Globus pallidus (tissue), 1 donor: ENCODE measurements around the gene KLHL35.

Experiments used
- DNase-seq: peaks from one replicate; pipeline ENCODE4 v3.0.0-alpha.2; 2015; ENCODE audit warnings: low spot score

Gene KLHL35

DNA sequence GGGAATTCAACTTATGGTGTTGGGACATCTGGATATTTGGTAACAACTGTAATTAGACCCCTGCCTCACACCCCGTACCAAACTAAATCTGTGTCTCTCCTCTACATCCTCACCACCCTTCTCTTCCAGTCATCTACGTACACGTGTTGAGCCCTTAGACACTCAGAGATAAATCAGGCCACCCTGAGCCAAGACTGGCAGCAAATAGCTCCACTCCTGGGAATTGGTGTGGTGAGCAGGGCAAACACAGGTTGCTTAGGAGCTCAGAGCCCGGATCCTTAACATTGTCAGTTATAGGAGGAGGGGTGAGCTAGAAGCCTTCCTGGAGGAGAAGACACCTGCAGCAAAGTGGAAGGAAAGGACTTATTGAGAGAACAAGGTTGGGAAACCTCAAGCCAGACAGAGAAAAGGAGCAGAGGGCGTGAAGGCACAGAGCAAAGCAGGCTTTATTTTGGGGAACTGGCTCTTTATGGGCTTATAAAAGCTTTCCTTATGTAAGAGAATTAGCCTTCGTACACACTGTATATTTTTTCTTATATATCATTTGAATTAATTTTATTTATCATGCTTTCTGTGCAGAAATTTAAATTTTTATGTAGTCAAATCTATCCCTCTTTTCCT, 36.9 kb upstream of the KLHL35 start:
- DNase-seq = no peak

DNA sequence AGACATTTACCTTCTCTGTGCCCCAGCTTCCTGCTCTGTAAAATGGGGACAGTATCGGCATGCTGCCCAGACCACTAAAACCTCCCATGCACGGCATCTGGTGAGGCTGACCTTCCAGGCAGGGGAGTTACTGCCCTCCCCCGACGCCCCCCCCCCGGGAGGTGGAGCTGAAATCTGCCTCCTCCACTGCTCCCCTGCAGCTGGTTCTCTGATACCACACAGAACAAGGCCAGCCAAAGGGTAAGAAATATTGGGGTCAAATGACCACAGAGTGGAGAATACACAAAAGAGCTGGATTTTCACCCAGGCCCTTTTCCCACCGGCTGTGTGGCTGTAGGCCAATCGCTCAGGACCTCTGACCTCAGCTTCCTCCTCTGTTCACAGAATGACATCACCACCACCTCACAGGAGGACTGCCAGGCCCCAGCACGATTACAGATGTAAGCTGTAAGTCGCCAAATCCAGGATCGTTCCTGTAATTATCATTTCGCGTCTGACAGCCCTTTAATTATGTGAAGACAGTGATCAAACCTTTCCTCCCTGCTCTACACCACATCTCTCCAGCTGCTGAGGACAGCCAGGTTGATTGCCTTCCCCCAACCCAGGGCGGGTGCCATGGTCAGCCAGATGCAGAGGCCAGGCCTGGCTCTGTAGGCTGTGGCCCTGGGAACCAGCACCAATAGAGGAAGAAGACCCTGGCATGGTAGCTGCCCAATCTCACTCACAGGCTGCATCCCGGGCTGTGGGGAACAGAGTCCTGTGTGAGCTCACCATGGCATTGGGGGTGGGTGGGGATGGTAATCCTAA, 35.7 kb upstream of the KLHL35 start:
- DNase-seq = no peak

DNA sequence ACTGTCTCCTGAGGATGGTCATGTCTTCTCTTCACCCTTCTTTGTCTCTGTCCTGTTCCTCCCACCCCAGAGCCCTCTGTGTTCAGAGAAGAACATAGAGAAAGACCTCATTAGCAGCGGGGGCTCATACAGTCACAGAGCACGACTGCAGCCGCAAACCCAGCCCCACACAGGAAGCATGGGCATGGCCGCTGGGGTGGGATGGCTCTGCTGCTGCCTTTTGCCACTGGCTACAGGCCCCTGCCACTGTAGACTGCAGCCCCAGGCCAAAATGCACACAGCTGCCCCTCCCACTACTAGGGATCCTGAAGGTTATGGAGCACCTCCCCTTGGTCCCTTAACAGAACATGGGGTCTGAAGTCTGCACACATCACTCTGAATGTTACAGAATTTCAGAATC, 34.9 kb upstream of the KLHL35 start:
- DNase-seq = no peak

DNA sequence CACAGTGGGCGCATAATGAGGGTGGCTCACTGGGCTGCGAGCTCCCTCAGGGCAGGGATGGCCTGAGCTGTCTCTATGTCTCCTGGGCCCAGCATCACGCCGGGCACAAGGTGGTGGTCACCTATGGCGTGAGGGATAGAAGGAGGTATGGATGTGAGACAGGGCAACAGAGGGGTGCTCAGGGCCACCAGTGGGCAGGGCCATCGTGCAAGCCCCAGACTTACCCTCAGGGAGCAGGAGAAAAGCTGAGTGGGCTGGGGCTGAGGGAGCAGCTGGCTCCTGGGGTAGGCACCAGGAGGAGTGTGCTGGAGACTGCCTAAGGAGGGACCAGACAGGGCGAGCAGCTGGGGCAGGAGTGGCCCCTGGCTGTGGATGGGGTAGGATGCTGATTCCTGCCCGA, 34.3 kb upstream of the KLHL35 start:
- no peak for DNase-seq

DNA sequence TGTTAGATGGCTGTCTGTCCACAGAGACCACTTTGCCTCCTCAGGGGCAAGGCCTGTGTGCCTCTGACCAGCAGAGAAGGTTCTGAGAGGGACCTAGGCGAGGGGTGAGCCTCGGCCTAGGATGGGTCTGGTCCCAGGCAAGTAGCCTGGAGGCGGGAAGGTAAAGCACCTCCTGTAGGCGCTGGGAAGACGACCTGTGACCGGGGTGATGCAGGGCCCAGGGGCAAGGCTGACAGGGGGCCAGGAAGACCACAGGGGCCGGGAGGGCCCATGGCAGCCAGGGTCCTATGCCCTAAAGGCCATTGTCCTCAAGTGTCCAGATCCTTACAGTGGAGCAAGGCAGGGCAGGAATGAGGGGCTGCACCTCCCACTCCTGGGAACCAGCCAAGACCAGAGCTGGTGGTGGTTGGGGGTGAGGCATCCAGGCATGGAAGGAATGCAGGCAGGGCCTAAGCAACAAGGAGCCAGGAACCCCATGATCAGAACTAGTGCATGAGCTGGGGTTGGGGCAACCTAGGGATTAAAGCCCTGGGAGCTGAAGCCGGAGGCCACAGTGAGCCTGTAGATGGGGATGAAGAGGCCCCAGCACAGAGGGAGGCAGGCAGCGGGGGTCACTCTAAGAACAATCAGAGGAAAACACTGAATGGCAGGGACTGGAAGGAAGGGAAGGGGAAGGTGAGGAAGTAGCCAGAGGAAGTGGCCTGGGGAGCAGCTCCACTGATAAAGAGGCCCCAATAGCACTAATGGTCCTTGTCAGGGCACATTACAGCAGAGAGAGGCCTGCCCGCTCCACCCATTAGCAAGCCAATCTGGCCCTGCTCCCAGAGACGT, 32.9 kb upstream of the KLHL35 start:
- no peak for DNase-seq

DNA sequence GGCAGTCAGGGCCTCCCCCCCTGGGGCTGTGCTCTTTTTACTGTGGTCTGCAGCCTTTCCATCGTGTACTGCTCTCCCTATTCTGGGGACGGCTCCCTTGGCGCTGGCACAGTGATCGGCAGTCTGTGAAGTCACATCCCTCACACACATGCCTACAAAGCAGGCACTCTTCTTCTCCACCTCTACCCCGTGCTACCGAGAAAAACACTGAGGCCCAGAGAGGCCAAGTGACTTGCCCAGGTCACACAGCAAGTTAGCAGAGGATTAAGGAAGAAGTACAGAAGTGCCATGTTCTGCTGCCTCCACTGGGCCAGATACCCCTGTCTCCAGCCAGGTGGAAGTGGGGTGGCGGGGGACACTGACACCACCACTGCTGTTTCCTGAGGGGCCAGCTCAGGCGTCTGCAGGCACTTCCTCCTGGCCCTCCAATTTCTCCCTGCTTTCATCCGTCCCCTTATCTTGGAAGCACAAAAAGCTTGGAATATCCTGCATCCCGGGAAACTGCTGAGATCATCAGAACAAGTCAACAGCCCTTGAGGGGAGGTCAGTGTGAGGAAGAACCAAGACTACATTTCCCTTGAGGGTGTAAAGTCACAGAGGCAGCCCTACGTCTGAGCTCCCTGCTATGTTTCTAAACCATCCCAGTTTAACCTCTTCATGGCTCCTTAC, 30.2 kb upstream of the KLHL35 start:
- no peak for DNase-seq

DNA sequence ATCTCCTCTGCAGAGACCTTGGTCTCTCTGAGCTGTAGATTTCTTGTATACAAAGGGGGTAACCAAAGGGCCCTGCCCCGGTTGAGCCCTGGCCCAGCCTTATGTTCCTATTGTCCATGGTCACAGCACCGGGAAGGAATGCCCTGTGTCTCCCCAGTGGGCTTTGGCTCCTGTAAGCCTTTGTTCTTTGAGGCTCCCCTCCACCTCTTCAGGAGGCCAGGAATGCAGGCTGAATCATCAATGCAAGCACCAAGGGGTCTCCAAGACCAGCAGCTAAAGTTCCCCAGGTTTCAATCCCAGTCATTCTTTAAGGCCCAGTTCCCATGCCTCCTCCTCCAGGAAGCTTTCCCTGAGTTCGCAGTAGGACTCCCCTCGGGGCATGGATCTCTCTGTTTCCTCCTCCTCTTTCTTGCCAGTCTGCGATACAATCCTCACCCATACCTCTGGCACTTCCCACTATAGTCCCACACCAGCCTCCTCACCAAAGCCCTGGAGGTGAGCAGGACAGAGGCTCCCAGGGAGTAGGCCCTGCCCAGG, 29.2 kb upstream of the KLHL35 start:
- no peak for DNase-seq

DNA sequence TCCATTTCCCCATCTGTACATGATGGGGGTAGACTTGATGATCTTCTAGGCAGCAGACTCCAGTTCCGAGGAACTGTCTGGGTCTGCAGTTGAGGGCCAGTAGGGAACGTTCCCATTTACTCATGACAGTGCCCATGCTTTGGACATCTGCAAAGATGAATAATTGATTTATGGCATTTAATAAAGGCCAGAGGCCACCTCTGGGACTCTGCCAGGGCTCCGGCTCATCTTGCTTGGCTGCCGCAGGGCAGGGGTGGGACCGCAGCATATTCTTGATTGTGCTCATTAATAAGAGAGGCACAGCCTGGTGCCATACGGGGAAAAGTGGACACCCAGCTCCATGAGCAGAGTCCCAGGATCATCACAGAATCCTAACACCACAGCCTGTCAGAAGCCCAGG, 28.1 kb upstream of the KLHL35 start:
- no peak for DNase-seq

DNA sequence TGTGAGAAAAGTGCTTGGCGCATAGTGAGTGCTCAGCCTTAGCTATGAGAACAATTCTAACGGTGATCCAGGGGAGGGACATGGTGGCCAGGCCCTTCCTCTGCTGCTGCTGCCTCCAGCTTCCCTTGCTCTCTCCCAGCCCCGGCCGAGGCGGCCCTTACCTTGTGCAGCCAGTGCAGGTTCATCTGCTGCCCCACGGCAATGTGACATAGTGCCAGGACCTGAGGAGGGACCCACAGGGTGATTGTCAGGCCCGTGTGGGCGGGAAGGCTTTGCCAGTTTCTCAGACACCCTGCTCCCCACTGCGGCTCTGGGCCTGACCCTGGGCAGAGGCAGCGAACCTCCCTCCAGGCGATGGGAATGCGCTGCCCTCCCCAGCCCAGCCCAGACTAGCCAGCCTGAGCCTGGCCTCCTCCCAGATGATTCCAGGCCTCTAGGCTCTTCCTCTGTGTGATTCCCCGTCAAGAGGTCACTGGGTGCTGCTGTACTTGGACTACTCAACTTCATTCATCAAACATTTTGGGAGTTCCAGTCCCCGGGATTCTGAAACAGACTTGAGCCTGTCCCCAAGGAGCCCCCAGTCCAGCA, 23.7 kb upstream of the KLHL35 start:
- DNase-seq = no peak

DNA sequence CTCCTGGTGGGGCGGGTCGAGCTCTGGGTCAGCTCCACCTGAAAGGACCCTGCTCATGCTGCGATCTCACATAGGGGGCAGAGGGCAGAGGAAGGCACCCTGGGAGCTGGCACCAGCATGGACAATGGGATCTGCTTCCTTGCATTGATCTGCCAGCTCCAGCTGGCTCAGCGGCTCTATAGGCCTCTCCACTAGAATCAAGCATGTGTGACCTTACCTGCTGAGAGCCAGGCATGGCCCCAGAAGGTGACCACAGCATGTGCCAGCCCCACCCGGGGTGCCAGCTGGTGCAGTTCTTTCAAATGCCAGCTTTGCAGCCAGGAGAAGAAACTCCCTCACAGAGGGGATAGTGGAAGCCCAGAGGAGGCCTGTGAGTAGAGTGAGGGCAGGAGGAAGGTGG, 22.0 kb upstream of the KLHL35 start:
- no peak for DNase-seq

DNA sequence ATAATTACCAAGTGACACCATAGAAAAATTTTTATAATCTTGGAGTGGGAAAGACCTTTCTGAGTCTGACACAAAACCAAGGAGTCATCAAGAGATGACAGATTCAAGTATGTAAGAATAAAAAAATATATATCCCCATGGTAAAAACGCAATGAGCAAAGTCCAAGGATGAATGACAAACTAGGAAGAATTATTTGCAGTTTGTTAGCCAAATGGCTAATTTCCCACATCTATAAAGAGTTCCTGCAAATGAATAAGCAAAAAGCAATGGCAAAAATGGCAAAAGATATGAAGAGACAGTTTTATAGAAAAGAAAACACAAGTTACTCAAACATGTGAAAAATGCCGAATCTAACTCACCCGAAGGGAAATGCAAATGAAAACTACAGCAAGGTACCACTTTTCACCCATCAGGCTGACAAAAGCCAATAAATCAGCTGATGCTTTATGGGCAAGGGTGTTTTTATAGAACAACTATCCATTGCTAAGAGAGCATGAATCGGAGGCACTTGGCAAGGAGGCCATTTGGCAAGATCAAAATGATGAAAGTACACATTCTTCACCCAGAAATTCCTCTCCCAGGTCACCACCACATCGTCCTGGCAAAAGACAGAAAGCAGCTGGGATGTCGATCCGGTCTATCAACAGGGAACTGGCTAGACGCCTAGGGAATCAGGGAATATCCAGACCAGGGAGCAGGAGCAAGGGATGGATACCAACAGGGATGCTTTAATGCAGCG, 21.1 kb upstream of the KLHL35 start:
- no peak for DNase-seq

DNA sequence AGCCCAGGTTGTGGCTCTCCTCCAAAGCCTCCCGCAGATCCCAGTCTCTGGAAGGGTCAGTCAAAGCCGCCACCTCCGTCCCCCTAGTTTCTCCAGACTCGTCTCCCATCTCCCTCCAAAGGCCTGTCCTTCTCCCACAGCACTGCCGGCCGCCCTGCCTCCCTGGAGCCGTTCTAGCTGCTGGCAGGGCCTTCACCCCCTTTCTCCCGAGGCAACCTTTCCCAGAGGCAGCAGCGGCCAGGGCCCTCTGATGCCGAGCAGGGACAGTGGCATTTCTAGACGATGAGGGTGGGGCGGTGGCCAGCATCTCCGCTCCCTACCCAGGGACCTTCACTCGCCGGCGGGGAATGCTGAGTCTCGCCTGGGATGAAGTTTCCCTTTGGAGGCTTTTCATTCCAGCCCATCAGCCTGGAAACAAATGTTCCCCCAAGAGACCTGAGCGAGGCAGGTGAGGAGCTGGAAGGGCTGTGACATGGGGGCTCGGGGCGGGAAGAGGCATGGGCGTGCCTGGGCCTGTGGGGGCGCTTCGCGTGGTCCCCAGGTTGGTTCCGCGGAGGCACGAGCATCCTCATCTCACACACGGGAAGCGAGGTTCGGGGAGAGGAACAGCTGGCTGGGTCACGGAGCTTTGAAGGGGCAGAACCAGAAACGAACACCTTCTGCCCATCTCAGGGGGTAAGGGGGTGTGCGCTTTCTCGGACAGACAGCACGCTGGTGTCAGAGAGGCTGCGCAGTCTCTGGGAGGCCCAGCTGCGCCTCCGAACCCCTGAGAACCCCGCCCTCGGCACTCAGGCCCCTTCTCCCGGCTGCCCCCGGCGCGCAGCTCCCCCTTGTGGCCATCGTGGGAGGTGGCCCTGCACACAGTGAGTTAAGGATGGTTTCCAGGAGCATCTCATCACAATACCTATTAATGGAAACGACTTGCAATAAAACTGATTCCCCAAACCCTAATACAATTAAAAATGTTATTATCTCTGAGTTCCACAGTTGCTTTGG, 18.1 kb upstream of the KLHL35 start:
- DNase-seq = no peak

DNA sequence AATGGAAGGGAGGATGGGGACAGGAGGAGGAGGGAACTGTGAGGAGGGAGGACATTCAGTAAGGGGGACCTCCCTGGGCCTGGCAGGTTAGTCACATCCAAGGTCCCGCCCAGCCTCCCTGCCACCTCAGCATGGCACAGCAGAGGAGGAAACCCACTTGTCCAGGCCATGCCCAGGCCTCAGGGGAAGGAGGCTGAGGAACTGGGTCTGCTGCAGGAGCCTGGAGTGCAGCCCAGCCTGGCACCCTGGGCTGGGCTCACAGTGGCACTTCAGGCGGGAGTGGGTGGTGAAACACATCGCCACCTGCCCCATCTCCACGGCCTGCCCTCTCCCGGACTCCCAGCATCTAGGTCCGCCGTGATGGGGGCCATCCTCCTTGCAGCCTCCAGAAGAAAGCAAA, 17.2 kb upstream of the KLHL35 start:
- no peak for DNase-seq

DNA sequence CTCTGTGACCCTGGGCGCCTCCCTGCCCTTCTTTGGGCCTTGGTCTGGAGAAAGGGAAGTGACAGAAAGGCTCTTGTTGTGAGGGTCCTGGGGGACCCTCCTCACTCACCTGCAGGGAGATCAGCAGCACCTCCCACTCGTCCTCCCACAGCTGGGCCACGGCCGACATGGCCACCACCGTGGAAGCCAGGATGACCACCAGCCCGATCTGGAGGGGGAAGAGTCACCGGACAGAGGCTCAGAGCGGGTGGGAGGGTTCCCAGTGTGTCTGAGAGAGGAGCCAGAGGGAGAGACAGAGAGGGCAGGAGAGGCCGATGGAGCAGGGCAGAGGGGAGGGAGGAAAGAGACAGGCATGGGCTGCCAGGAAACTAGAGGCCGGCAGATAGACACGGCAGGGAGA, 16.8 kb upstream of the KLHL35 start:
- no peak for DNase-seq

DNA sequence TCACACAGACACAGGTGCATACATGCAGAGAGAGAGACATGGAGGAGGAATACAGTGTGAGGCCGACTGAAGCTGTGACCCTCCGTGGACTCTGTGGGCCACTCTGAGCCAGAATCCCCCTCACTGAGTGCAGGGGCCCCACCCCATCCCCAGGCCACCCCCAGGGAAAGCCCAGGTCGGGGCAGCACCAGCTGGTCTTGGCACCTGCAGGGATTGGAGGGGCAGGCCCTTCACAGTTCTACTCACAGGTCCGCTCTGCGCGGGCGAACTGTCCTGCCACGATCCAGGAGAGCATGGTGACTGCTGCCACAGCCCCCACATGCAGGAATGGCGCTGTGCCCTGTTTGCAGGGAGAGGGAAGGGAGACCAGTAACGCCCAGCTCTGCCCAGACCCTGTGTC, 16.3 kb upstream of the KLHL35 start:
- no peak for DNase-seq

DNA sequence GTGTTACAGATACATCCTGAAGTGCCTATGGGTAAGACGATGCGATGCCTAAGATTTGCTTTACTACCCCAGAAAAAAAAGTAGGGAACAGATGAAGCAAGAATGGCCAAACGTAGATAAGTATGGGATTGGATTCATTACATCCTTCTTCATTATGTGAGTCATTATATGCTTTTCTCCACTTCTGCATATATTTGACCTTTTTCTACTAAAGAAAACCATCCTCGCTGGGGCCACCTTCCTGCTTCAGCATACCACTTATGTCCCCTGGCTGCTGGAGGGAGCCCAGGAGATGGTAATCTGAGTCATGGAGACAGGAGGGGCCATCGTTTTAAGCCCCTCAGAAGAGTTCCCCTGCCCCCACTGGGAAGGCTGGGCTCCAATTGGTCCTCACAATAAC, 14.4 kb upstream of the KLHL35 start:
- no peak for DNase-seq

DNA sequence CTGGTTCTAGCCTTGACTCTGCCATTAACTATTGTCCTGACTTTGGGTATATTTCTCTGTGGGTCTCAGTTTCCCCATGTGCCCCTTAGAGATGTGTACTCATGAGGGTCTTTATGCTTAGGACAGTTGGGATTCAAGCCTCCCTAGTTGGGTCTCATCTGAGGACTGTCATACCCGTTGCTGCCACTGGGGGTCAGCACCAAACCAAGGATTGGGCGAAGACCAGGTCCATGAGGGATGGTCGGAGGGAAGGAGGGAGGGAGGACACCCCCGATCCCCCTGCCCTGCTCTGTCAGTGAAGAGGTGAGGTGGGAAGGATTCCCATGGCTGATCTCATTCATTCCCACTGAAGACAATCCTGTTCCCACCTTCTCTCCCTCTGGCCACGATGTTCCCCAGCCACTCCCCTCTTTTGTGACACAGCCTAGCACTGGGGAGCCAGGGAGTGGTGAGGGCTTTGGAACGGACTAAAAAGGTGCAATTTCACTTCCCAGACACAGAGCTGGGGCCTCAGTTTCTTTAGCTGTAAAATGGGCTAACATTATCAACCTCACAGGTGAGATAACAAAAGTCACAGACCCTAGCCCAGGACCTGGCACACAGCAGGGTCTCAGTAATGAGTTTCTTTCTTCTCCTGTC, 12.4 kb upstream of the KLHL35 start:
- DNase-seq = peak; percentile 53

DNA sequence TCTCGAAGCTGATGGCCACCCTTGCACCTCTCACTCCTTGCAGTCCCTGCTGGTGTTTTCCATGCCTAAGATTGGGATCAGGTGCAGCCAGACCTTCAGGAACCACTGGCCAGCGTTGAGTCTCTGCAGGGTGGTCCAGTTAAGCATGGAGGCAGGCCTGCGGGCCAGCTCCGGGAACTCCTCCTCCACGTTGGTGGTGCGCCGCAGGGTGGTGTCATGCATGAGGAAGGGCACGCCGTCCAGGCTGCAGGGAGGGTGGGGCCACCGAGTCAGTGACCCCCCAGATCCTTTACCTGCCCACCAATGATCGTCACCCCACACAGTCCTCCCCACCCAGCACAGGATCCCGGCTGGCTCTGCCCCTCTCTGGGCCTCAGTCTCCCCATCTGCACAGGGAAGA, 10.0 kb upstream of the KLHL35 start:
- no peak for DNase-seq

DNA sequence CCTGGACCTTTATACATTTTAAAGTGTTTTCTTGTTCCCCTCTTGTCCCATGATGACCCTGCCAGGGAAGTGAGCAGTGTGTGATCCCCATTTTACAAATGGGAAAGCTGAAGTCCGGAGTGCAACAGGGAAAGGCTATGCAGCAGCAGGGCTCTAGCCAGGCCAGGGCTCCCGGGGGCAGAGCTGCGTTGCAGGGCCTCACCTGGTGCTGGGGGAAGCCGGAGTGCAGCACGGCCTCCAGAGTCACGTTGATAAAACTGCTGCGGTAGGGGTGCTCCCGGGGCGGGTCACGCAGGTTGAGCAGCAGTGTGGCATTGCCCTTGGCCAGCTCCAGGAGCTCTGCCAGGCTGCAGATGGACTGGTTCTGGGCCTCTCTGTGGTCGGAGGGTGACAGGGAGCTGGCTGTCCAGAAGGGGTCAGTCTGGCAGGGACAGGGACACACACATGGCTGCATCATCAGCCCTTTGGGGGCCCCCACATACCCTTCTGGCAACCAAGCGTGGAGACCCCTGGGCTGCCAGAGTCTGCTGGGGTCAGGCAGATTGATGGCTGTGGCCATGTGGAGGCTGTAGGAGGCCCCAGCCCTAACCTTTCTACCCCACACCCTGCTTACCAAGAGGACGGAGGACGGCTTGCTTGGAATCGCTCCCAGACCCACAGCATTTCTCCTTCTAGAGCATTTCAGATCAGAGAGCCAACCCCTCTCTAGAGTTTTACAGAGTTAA, 9.3 kb upstream of the KLHL35 start:
- no peak for DNase-seq
